GM19239 (cell line): ENCODE data around the gene PID1.

Experiments
- DNase-seq: peaks from one replicate; pipeline ENCODE4 v3.0.0; 2011; ENCODE audit warnings: low spot score; ENCODE audit not compliant: insufficient read length
- FAIRE-seq: peaks from 2 replicates; lab custom pipeline; 2011; peaks lifted over from hg19 to GRCh38; lab: Jason Lieb, UNC

PID1 gene

GRCh38 chr2:229132236-229132635 lies 138.9 kb downstream of the PID1 start:
- FAIRE-seq (no peak), DNase-seq (no peak)

GRCh38 chr2:229130522-229130921 lies 140.6 kb downstream of the PID1 start:
- no peak for FAIRE-seq

GRCh38 chr2:229129738-229130371 lies 141.2 kb downstream of the PID1 start:
- DNase-seq (no peak), FAIRE-seq (no peak)

More at GRCh38 chr2:229130522-229130921, 140.6 kb downstream of the PID1 start:
- no peak for DNase-seq

GRCh38 chr2:229127471-229127870 lies 143.6 kb downstream of the PID1 start:
- no peak for DNase-seq
- no peak for FAIRE-seq

GRCh38 chr2:229126066-229126465 lies 145.0 kb downstream of the PID1 start:
- FAIRE-seq (no peak), DNase-seq (no peak)

- DNase-seq (no peak), FAIRE-seq (no peak)
These were observed 147.0 kb downstream of the PID1 start for GRCh38 chr2:229124136-229124535.

- DNase-seq: no peak
- FAIRE-seq: no peak
These were observed 152.2 kb downstream of the PID1 start for GRCh38 chr2:229118927-229119326.

- no peak for DNase-seq
- no peak for FAIRE-seq
These were observed 152.8 kb downstream of the PID1 start for GRCh38 chr2:229118336-229118735.

- DNase-seq (no peak), FAIRE-seq (no peak)
These were observed 159.3 kb downstream of the PID1 start for GRCh38 chr2:229111744-229112143.

- FAIRE-seq (no peak), DNase-seq (no peak)
These were observed 161.9 kb downstream of the PID1 start for GRCh38 chr2:229109195-229109594.

GRCh38 chr2:229107601-229108000 lies 163.5 kb downstream of the PID1 start:
- no peak for DNase-seq
- no peak for FAIRE-seq

- FAIRE-seq (no peak), DNase-seq (no peak)
These were observed 166.1 kb downstream of the PID1 start for GRCh38 chr2:229104974-229105387.

GRCh38 chr2:229104025-229104424 lies 167.1 kb downstream of the PID1 start:
- FAIRE-seq (no peak), DNase-seq (no peak)

GRCh38 chr2:229101314-229101713 lies 169.8 kb downstream of the PID1 start:
- no peak for DNase-seq
- FAIRE-seq: no peak

GRCh38 chr2:229099231-229099630 lies 171.9 kb downstream of the PID1 start:
- DNase-seq (no peak), FAIRE-seq (no peak)

GRCh38 chr2:229098801-229099200 lies 172.3 kb downstream of the PID1 start:
- DNase-seq (no peak), FAIRE-seq (no peak)

GRCh38 chr2:229096409-229097066 lies 174.5 kb downstream of the PID1 start:
- DNase-seq (no peak), FAIRE-seq (no peak)

GRCh38 chr2:229095472-229095871 lies 175.6 kb downstream of the PID1 start:
- FAIRE-seq (no peak), DNase-seq (no peak)

- FAIRE-seq: no peak
- no peak for DNase-seq
These were observed 180.9 kb downstream of the PID1 start for GRCh38 chr2:229090225-229090624.

GRCh38 chr2:229089776-229090175 lies 181.3 kb downstream of the PID1 start:
- DNase-seq (no peak), FAIRE-seq (no peak)

- FAIRE-seq (no peak), DNase-seq (no peak)
These were observed 182.0 kb downstream of the PID1 start for GRCh38 chr2:229088966-229089700.
